ENCODE measurements around the gene TXNDC5.
"Not testable (repeated sequence)": the region's sequence is repeated elsewhere in the genome, so short reads cannot be mapped to it uniquely, and the experiment has no call there.

TXNDC5 gene

GRCh38 chr6:7894262-7895124 is 16.1 kb downstream of the TXNDC5 start:
- no peak for DNase-seq

GRCh38 chr6:7893342-7893741 is 17.2 kb downstream of the TXNDC5 start:
- DNase-seq, result no peak

- not testable (repeated sequence) for DNase-seq
Measured at GRCh38 chr6:7892367-7892766, 18.2 kb downstream of the TXNDC5 start.

GRCh38 chr6:7891078-7891872 is 19.3 kb downstream of the TXNDC5 start:
- DNase-seq, result no peak

GRCh38 chr6:7888587-7889357 is 21.8 kb downstream of the TXNDC5 start:
- DNase-seq, result no peak

GRCh38 chr6:7887278-7887991 is 23.2 kb downstream of the TXNDC5 start:
- no peak for DNase-seq

- no peak for DNase-seq
Measured at GRCh38 chr6:7886132-7886531, 24.5 kb downstream of the TXNDC5 start.

- no peak for DNase-seq
Measured at GRCh38 chr6:7883381-7883780, 27.2 kb downstream of the TXNDC5 start.

- DNase-seq, result no peak
Measured at GRCh38 chr6:7882505-7883257, 27.9 kb downstream of the TXNDC5 start.

GRCh38 chr6:7881765-7882500 is 28.7 kb downstream of the TXNDC5 start:
- no peak for DNase-seq

- no peak for DNase-seq
Measured at GRCh38 chr6:7880718-7881107, 29.9 kb downstream of the TXNDC5 start.

GRCh38 chr6:7879980-7880717 is 30.4 kb downstream of the TXNDC5 start:
- DNase-seq, result no peak

GRCh38 chr6:7879579-7879978 is 31.0 kb downstream of the TXNDC5 start:
- DNase-seq, result no peak

GRCh38 chr6:7879043-7879442 is 31.5 kb downstream of the TXNDC5 start:
- no peak for DNase-seq

- no peak for DNase-seq
Measured at GRCh38 chr6:7878401-7878964, 32.1 kb downstream of the TXNDC5 start.

- no peak for DNase-seq
Measured at GRCh38 chr6:7868926-7869325, 41.7 kb downstream of the TXNDC5 start.

- no peak for DNase-seq
Measured at GRCh38 chr6:7866526-7866925, 44.1 kb downstream of the TXNDC5 start.

- DNase-seq, result no peak
Measured at GRCh38 chr6:7865781-7866180, 44.8 kb downstream of the TXNDC5 start.

GRCh38 chr6:7859591-7859990 is 51.0 kb downstream of the TXNDC5 start:
- no peak for DNase-seq

GRCh38 chr6:7851780-7852179 is 58.8 kb downstream of the TXNDC5 start:
- no peak for DNase-seq
